ENCODE results near the gene ATP5ME. TPM values are rescaled to one million over a fixed set of nuclear protein-coding genes. Genes with fewer than 3 reads are reported as not detected.

The ATP5ME gene
- 79.8 and 92.3 TPM in 2 replicates for total RNA-seq

GRCh38 chr4:674172-675035 lies at the start of gene ATP5ME, which contains the start of gene MYL5:
Gene ATP5ME (minus strand): TSS chr4:674276. CDS start chr4:674247, 29 bp downstream.
Gene MYL5 (plus strand): TSS chr4:674542. CDS start chr4:678027, 3,485 bp downstream.

GRCh38 chr4:705278-706082 lies 31.4 kb upstream of the ATP5ME start, which contains the start of gene PCGF3:
Gene PCGF3 (plus strand): TSS chr4:705832. CDS start chr4:733681, 27,849 bp downstream.

GRCh38 chr4:688854-689681 lies 15.0 kb upstream of the ATP5ME start, which contains the start of gene SLC49A3:
Gene SLC49A3 (minus strand): TSS chr4:689151. CDS start chr4:689127, 24 bp downstream.

DNA sequence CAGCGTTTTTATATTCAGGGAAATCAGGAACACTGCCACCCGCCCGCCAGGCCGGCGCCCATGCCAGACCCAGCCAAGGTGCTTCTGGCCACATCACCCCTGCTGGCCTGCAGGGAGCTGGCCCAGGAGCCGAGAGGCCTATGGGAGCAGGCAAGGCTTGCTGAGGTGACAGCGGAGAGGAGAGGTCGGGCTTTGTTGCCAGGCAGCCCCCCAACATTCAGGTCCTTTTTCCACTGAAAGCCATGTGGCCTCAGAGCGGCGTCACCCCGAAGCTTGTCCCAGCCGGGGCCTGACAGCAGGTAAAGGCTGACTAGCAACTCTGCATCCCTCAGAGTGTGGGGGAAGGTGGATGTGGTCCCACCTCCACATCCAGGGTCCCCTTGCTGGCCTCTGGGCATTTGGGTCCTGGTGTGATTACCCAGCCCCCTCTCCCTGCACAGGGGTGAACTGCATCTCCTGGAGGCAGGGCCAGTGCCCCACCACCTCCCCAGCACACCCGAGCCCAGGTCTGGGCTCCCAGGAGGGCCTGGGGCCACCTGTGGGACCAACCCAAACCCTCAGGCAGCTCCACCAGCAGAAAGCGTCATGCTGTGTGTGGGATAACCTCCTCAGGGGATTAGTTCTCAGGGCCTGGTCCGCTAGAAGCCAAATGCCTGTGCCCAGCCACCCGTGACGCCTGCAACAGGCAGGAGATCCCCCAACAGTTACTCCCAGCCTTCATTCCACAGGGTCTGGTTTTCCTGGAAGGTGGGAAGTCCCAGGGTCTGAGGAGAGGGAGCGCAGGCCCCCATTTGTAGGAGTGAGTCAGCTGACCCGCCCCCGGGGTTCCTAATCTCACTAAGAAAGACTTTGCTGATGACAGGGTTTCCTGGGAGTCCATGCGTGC lies 49.1 kb downstream of the ATP5ME start, which contains the start of gene PDE6B:
TSS of gene PDE6B (plus strand) at position 869 of the 886 bp plus-strand sequence. CDS start 54 bp downstream, outside the sequence.

Other genes starting within 250 kb of the ATP5ME start
- 19.3 and 21.5 TPM in 2 replicates for gene ZNF721, start 175.1 kb downstream of the ATP5ME start, total RNA-seq
- gene PIGG, start 175.1 kb downstream of the ATP5ME start, total RNA-seq = 36.7 and 41.0 TPM in 2 replicates
- not detected in 2 replicates for gene TMEM271, start 98.0 kb downstream of the ATP5ME start, total RNA-seq
- gene PDE6B, start 48.7 kb downstream of the ATP5ME start, total RNA-seq = 0.21 and 4.8 TPM in 2 replicates
- 2.3 and 4.8 TPM in 2 replicates for gene MYL5, start 266 bp upstream of the ATP5ME start, total RNA-seq
- gene SLC49A3, start 14.9 kb upstream of the ATP5ME start, total RNA-seq = 0.21 and 0.96 TPM in 2 replicates
- 37.5 and 57.4 TPM in 2 replicates for gene PCGF3, start 31.6 kb upstream of the ATP5ME start, total RNA-seq
- gene CPLX1, start 151.9 kb upstream of the ATP5ME start, total RNA-seq = not detected in 2 replicates

Measured in tracheal epithelial cell (primary cell).